Measurements from ENCODE around the gene SLC16A8. TPM values are rescaled to one million over a fixed set of nuclear protein-coding genes. Genes with fewer than 3 reads are reported as not detected.

Gene SLC16A8
- total and polyA plus RNA-seq, 2 experiments from 2014 or later, result 0.52 to 0.66 TPM

DNA sequence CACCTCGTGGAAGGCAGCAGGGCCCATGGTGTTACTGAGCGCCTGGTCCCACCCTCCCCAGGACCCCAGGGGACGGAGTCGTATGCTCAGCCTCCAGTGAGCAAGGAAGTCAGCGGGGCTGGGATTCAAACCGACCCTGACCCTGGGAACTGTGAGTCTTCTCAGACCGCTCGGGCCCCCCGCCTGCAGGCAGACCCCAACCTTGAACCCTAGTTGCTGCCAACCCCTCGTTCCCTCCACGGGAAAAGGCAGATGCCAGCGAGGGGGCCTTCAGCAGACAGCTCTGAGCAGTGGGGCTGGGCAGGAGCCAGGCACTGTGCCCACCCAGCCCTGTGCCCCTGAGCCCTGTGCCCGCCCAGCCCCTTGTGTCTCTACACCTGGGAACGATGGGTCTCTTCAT is 6.4 kb downstream of the SLC16A8 start:
- no peak overlapping the region for H3K4me2 ChIP-seq
- H3F3A ChIP-seq (replicated peaks; ENCODE audit: low read depth), result no peaks in the 10 kb centered on the region
- peaks cover 32% of the 10 kb centered on the region for H3K27me3 Mint-ChIP-seq (ENCODE audit: insufficient read depth, low read depth, poor library complexity)
- peaks cover 13% of the 10 kb centered on the region; the same call in 2 of the 3 replicates for H3K36me3 Mint-ChIP-seq (ENCODE audit: low read depth)
- ATAC-seq (no peak), DNase-seq (ENCODE audit: low spot score) (no peak)
- H3K4me1 ChIP-seq (ENCODE audit: insufficient read depth), result peaks cover 12% of the 10 kb centered on the region; the same call in 1 of the 2 replicates
- peaks cover 34% of the 10 kb centered on the region for H3K27me3 ChIP-seq (ENCODE audit: insufficient read depth)
- H2AFZ ChIP-seq, result no peak overlapping the region
- H3K27ac ChIP-seq (ENCODE audit: low read depth), result no peak overlapping the region
- peaks cover 5% of the 10 kb centered on the region; the same call in 2 of the 3 replicates for H3K4me1 Mint-ChIP-seq
- H3K4me3 Mint-ChIP-seq, result no peak overlapping the region
- H3K27ac Mint-ChIP-seq, result no peak overlapping the region
- H3K4me3 ChIP-seq, result no peak overlapping the region
- H3K36me3 ChIP-seq (ENCODE audit: insufficient read depth), result no peaks in the 10 kb centered on the region
- H3K9me3 Mint-ChIP-seq, result no peaks in the 10 kb centered on the region
- no peaks in the 10 kb centered on the region for H3K9me2 ChIP-seq (ENCODE audit: insufficient read depth)
- TF ChIP-seq, protein P1, sequence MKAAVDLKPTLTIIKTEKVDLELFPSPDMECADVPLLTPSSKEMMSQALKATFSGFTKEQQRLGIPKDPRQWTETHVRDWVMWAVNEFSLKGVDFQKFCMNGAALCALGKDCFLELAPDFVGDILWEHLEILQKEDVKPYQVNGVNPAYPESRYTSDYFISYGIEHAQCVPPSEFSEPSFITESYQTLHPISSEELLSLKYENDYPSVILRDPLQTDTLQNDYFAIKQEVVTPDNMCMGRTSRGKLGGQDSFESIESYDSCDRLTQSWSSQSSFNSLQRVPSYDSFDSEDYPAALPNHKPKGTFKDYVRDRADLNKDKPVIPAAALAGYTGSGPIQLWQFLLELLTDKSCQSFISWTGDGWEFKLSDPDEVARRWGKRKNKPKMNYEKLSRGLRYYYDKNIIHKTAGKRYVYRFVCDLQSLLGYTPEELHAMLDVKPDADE (IDR thresholded peaks at IDR 0.05), result no peak
- TF ChIP-seq, protein P2, sequence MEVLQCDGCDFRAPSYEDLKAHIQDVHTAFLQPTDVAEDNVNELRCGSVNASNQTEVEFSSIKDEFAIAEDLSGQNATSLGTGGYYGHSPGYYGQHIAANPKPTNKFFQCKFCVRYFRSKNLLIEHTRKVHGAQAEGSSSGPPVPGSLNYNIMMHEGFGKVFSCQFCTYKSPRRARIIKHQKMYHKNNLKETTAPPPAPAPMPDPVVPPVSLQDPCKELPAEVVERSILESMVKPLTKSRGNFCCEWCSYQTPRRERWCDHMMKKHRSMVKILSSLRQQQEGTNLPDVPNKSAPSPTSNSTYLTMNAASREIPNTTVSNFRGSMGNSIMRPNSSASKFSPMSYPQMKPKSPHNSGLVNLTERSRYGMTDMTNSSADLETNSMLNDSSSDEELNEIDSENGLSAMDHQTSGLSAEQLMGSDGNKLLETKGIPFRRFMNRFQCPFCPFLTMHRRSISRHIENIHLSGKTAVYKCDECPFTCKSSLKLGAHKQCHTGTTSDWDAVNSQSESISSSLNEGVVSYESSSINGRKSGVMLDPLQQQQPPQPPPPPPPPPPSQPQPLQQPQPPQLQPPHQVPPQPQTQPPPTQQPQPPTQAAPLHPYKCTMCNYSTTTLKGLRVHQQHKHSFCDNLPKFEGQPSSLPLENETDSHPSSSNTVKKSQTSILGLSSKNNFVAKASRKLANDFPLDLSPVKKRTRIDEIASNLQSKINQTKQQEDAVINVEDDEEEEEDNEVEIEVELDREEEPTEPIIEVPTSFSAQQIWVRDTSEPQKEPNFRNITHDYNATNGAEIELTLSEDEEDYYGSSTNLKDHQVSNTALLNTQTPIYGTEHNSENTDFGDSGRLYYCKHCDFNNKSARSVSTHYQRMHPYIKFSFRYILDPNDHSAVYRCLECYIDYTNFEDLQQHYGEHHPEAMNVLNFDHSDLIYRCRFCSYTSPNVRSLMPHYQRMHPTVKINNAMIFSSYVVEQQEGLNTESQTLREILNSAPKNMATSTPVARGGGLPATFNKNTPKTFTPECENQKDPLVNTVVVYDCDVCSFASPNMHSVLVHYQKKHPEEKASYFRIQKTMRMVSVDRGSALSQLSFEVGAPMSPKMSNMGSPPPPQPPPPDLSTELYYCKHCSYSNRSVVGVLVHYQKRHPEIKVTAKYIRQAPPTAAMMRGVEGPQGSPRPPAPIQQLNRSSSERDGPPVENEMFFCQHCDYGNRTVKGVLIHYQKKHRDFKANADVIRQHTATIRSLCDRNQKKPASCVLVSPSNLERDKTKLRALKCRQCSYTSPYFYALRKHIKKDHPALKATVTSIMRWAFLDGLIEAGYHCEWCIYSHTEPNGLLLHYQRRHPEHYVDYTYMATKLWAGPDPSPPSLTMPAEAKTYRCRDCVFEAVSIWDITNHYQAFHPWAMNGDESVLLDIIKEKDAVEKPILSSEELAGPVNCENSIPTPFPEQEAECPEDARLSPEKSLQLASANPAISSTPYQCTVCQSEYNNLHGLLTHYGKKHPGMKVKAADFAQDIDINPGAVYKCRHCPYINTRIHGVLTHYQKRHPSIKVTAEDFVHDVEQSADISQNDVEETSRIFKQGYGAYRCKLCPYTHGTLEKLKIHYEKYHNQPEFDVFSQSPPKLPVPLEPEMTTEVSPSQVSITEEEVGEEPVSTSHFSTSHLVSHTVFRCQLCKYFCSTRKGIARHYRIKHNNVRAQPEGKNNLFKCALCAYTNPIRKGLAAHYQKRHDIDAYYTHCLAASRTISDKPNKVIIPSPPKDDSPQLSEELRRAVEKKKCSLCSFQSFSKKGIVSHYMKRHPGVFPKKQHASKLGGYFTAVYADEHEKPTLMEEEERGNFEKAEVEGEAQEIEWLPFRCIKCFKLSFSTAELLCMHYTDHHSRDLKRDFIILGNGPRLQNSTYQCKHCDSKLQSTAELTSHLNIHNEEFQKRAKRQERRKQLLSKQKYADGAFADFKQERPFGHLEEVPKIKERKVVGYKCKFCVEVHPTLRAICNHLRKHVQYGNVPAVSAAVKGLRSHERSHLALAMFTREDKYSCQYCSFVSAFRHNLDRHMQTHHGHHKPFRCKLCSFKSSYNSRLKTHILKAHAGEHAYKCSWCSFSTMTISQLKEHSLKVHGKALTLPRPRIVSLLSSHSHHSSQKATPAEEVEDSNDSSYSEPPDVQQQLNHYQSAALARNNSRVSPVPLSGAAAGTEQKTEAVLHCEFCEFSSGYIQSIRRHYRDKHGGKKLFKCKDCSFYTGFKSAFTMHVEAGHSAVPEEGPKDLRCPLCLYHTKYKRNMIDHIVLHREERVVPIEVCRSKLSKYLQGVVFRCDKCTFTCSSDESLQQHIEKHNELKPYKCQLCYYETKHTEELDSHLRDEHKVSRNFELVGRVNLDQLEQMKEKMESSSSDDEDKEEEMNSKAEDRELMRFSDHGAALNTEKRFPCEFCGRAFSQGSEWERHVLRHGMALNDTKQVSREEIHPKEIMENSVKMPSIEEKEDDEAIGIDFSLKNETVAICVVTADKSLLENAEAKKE (CRISPR knock-in tag; IDR thresholded peaks at IDR 0.05), result no peak
- TF ChIP-seq NANOG (IDR thresholded peaks at IDR 0.05; ENCODE audit: borderline replicate concordance) (no peak), POLR2AphosphoS5 (IDR thresholded peaks at IDR 0.05; ENCODE audit: low read depth) (no peak), EZH2 (IDR thresholded peaks at IDR 0.05; ENCODE audit: low read depth, unreplicated experiment) (no peak), CREB1 (CRISPR knock-in tag; IDR thresholded peaks at IDR 0.05; ENCODE audit: low read depth) (no peak), STAT1 (IDR thresholded peaks at IDR 0.05; ENCODE audit: unreplicated experiment) (no peak), ZNF331 (CRISPR knock-in tag; IDR thresholded peaks at IDR 0.05; ENCODE audit: low read depth) (no peak), EZH2phosphoT487 (IDR thresholded peaks at IDR 0.05; ENCODE audit: unreplicated experiment) (no peak), ZNF114 (CRISPR knock-in tag; IDR thresholded peaks at IDR 0.05) (no peak), JUNB (IDR thresholded peaks at IDR 0.05; ENCODE audit: unreplicated experiment) (no peak)
- TF ChIP-seq, protein P3, sequence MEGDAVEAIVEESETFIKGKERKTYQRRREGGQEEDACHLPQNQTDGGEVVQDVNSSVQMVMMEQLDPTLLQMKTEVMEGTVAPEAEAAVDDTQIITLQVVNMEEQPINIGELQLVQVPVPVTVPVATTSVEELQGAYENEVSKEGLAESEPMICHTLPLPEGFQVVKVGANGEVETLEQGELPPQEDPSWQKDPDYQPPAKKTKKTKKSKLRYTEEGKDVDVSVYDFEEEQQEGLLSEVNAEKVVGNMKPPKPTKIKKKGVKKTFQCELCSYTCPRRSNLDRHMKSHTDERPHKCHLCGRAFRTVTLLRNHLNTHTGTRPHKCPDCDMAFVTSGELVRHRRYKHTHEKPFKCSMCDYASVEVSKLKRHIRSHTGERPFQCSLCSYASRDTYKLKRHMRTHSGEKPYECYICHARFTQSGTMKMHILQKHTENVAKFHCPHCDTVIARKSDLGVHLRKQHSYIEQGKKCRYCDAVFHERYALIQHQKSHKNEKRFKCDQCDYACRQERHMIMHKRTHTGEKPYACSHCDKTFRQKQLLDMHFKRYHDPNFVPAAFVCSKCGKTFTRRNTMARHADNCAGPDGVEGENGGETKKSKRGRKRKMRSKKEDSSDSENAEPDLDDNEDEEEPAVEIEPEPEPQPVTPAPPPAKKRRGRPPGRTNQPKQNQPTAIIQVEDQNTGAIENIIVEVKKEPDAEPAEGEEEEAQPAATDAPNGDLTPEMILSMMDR (conservative IDR thresholded peaks at IDR 0.05; ENCODE audit: low read depth in 2 of 2), result no peak
- TF ChIP-seq, protein P4, sequence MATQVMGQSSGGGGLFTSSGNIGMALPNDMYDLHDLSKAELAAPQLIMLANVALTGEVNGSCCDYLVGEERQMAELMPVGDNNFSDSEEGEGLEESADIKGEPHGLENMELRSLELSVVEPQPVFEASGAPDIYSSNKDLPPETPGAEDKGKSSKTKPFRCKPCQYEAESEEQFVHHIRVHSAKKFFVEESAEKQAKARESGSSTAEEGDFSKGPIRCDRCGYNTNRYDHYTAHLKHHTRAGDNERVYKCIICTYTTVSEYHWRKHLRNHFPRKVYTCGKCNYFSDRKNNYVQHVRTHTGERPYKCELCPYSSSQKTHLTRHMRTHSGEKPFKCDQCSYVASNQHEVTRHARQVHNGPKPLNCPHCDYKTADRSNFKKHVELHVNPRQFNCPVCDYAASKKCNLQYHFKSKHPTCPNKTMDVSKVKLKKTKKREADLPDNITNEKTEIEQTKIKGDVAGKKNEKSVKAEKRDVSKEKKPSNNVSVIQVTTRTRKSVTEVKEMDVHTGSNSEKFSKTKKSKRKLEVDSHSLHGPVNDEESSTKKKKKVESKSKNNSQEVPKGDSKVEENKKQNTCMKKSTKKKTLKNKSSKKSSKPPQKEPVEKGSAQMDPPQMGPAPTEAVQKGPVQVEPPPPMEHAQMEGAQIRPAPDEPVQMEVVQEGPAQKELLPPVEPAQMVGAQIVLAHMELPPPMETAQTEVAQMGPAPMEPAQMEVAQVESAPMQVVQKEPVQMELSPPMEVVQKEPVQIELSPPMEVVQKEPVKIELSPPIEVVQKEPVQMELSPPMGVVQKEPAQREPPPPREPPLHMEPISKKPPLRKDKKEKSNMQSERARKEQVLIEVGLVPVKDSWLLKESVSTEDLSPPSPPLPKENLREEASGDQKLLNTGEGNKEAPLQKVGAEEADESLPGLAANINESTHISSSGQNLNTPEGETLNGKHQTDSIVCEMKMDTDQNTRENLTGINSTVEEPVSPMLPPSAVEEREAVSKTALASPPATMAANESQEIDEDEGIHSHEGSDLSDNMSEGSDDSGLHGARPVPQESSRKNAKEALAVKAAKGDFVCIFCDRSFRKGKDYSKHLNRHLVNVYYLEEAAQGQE (IDR thresholded peaks at IDR 0.05; ENCODE audit: unreplicated experiment), result no peak
- H4K20me1 ChIP-seq (replicated peaks; ENCODE audit: insufficient read depth), result no peaks in the 10 kb centered on the region; the same call in 1 of the 2 replicates
- H3K79me2 ChIP-seq (replicated peaks; ENCODE audit: insufficient read depth), result no peaks in the 10 kb centered on the region
